HG03095 (cell line): ENCODE data around the gene SLCO2B1.

Experiments used
- ATAC-seq: cut with Tn5 transposase; IDR thresholded peaks from one replicate; pipeline ENCODE4 v1.9.1; 2021; ENCODE audit warnings: moderate library complexity; ENCODE audit not compliant: unreplicated experiment

SLCO2B1 gene

DNA sequence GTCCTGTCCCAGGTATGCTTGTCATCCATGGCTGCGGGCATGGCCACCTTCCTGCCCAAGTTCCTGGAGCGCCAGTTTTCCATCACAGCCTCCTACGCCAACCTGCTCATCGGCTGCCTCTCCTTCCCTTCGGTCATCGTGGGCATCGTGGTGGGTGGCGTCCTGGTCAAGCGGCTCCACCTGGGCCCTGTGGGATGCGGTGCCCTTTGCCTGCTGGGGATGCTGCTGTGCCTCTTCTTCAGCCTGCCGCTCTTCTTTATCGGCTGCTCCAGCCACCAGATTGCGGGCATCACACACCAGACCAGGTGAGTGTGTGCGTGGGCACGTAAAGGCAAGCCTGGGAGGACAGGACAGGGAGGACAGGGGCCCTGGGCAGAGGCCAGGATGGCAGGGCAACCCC lies 42.4 kb downstream of the SLCO2B1 start:
- ATAC-seq: no peak

DNA sequence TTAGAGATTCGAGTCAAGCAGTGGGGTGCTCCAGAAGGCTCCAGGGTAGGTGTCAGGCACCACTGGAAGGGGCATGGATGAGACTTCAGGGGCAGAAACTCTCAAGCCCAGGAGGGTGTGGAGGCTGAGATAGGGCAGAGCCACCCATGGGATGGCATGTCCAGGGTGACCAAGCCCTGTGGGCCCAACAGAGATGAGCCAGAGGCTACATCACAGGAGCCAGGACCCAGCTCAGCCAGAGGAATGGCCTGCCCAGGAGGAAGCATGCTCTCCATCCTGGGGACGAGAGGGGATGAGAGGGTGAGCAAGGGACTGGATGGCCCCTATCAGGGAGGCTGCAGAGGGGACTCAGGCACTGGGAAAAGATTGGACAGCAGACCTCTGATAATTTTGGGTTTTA lies 42.8 kb downstream of the SLCO2B1 start:
- ATAC-seq: no peak

DNA sequence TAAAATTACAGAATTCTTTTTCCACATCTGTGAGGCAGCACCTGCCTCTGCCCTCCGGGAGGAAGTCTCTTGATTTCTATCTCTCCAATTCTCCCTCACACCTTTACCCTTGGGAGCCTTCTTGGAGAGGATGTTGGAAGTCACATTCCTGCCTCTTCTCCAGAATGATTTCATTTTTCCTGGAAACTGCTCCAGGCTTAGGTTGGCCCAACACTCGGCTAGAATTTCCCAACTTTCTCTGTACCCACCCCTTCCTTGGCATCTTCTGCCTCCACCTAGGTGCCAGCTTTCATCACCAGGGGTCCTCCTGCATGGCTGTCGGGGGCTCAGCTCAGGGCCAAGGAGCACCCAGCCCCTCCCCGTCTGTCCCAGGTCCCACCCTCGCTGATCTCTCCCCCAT lies 43.2 kb downstream of the SLCO2B1 start:
- no peak for ATAC-seq

DNA sequence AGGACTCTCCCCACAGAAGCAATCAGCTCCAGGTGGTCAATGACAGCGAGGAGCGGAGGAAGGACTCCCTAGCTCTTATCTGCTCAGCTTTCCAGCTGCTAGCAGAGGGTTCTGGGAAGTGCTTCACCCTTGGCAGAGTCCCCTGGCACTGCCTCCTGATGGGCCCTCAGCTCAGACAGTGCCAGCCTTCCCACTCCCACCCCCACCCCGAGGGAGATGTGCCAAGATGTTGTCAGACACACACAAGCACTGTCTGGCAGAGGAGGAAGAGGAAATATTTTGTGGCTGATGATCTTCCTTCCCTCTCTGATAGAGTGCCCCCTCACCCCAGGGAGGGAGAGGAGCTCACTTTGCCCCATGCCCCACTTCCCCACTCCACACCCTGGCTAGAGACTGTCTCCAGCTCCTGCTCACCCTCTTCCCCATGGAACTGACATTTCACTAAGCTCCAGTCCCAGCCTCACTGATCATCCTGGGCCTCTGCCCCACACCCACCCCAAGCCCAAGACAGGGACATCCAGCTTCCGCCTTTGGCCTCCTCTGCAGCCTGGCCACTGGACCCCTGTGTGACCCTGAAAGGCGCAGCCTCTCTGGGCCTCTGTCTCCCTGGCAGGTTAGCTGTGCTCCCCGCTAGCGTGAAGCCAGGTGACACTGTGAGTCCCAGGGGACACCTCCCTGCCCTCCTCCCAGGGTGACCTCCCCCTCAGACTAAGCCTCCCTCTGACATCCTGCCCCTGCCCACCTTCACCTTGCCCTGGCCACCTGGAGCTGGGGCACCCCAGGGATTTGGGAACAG lies 44.5 kb downstream of the SLCO2B1 start:
- no peak for ATAC-seq

DNA sequence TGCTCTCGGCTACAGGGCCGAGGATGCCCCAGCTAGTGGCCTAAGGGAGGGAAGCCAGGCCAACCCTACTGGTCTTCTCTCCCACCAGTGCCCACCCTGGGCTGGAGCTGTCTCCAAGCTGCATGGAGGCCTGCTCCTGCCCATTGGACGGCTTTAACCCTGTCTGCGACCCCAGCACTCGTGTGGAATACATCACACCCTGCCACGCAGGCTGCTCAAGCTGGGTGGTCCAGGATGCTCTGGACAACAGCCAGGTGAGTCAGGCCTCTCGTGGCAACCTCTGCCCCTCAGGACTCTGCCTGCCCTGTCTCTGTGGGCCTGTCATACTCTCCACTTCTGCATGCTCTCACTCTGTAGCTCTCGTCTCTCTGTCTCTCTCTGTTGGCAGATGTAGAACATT lies 45.5 kb downstream of the SLCO2B1 start:
- no peak for ATAC-seq

DNA sequence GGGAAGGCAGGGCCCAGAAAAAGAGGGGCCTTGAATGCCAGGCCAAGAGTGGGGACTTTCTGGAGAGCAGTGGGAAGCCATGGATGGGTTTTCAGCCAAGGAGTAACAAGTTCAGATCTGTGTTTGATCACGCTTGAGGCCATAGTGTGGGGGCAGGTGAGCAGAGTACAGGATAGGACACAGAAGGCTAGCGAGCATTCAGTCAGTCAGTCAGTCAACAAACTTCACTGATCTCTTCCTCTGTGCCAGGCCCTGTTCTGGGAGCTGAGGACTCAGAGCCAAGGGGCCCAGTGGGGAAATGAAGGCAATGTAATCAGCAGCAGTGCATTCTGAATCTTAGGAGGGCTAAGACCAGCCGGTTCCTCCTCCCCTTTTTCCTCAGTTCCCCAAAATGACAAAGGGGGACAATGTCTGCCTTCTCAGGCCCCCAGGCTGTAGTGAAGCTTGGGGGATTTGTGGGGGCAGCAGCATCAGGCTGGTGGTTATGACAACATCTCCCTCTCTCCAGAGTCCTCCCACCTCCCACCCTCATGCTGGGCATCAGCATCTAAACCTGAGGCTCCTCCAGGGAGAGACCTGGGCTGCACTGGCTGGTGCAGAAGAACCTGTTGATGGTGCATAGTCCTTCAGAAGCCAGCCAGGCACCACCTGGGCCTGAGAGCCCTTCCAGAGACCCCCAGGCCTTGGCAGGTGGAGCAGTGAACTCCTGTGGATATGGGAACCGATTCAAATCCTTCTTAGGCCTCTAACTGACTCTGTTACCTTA lies 46.8 kb downstream of the SLCO2B1 start:
- ATAC-seq: no peak

DNA sequence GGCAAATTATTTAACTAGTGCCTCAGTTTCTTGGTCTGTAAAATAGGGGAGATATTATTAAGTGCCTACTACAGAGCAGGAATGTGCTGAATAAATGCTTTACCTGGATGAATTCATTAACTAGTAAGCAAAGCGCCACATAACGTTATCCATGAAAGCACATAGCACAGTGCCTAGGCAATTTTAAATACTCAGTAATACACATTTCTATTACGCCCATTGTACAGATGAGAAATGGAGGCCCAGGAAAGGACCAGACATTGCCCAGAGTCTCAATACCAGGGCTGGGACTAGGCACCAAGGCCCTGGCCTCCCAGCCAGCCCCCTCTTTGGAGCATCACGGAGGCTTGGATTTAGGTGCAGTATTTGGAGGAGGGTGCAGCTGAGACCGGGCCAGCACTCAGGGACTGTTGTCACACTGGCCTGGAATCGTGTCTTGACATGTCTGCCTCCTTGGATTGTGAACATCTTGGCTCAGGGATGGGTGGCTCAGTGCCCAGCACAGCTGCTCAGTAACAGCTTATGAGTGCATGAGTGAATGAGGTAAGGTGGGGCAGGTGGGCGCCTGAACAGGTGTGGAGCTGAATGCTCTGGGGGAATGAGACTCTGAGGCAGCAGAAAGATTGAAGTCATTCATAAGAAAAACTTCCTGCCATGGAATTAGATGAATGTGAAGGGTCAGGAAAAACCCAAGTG lies 47.5 kb downstream of the SLCO2B1 start:
- ATAC-seq: no peak

DNA sequence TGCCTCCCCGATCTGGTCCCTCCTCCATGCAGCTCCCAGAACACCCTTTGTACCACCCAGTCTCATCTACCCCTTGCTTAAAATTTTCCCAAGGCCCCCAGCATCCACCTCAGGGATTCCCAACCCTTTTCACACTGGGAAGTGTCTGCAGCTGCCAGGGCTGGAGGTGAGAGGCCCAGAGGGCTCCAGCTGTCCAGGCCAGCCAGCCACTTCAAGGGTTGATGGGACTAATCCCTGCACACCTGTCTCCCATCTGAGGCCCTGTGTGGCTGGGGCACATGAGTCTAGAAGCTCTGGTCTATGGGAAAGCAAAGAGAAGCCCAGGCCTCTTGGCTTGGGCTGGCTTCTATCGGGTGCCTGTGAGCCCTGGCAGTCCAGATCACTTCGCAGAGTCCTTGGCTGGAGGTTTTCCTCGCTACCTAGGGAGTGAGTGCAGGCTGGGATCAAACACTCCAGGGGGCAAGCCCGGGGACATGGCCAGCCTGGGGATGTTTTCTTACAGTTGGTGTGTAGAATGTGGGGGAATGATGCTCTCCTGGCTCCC lies 48.6 kb downstream of the SLCO2B1 start:
- ATAC-seq: no peak

DNA sequence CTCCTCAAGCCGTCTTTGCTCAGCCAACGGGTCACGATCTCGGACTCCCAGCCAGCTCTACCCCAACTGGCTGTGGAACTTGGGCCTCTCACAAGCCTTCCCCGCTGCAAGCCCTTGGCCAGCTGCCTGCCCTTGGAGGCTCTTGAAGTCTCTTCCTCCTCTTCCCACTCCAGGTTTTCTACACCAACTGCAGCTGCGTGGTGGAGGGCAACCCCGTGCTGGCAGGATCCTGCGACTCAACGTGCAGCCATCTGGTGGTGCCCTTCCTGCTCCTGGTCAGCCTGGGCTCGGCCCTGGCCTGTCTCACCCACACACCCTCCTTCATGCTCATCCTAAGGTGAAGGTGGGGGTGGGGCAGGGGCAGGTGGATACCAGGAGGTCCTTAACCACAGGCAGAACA lies 49.1 kb downstream of the SLCO2B1 start:
- ATAC-seq: no peak

DNA sequence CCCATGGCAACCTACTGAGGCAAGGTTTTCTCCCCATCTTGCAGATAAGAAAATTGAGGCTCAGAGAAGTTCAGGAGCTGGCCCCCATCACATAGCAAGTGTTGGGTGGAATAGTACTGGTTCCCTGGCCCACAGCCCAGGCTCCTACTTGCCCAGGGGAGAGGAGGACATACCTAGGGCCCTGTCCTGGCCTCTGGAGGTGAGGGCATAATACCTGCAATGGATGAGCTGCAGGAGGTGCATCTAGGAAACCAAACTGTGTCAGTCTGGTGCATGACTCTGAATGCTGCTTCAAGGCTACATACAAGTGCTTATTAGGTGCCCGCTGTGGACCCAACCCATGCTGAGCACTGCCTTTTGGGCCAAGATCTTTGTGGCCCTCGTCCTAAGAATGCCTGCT lies 49.6 kb downstream of the SLCO2B1 start:
- ATAC-seq: no peak

DNA sequence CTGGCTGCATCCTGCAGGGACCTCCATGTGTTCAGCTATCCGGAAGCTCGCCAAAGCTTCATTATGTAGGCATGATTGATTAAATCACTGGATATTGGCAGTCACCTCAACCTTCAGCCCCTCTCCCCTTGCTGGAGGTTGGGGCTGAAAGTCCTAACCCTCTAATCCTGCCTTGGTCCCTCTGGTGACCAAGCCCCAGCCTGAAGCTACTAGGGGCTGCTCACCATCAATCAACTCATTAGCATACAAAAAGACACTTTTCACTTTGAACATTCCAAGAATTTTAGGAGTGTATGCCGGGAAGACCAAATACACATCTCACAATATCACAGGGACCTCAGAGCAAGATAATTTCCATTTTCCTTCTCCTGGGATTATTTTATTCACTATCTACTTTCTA lies 50.9 kb downstream of the SLCO2B1 start:
- ATAC-seq: no peak

DNA sequence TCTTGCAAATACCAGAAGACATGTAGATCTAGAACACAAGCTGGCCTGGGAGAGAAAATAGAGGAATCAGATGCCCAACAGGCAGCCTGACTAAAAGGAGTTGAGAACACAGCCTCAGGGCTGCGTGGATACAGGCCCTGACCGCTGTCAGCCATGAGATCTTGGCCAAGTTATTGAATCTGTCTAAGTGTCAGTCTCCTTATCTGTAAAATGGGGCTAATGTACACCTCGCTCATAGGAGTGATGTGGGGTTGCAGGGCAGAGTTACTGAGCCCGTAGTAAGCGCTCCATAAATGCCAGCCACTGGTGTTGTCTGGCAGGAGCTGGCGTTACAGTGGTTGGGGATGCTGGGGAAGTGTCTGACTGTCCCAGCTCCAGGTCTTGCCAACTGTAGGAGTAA lies 51.3 kb downstream of the SLCO2B1 start:
- ATAC-seq: no peak

DNA sequence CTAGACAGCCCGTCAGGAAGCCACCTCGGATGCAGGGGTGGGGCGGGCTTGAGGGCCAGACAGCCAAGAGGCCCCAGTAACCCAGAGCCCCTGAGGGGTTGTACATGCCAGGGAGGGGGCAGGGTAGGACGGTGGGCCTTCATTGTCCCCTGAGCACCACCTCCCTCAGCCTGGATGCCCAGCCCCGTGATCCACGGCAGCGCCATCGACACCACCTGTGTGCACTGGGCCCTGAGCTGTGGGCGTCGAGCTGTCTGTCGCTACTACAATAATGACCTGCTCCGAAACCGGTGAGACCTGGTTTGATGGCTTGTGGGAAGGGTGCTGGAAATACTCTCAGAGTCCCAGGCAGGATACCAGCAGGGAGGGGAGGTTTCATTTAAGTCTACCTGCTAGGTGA lies 52.2 kb downstream of the SLCO2B1 start:
- ATAC-seq: no peak

DNA sequence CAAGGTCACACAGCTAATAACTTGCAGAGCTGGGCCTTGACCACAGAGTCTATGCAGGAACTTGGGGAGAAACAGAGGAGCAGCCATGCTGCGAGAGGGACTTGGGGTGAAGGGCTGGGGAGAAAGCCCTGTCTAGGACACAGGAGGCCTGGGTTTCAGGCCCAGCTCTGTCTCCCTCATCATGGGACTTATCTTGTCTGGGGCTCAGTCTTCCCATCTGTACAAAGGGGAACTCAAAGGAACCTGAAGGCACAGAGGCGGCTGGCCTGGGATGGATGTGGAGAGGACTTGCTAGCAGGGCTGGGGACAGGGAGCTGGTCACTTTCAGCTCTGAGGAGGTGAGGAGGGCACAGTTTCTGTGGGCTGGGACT lies 52.7 kb downstream of the SLCO2B1 start:
- ATAC-seq: no peak

DNA sequence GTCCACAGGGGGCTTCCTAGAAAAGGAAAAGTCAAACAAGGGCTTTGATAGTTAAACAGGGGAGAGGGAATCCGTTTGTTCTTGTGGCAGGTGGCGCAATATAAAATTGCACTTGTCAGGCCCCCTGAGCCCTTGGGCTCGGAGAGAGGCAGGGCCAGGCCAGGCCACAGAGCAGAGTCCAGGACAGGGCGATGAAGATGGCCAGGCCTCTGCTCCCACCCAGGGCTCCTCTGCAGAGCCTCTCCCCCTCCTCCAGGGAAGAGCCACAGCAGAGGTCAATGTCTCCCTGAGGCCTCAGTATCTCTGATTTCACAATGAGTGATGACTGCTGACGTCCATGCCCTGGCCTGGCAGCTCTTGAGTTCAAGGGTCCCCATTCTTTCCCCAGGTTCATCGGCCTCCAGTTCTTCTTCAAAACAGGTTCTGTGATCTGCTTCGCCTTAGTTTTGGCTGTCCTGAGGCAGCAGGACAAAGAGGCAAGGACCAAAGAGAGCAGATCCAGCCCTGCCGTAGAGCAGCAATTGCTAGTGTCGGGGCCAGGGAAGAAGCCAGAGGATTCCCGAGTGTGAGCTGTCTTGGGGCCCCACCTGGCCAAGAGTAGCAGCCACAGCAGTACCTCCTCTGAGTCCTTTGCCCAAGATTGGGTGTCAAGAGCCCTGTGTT lies 53.2 kb downstream of the SLCO2B1 start:
- ATAC-seq: no peak

DNA sequence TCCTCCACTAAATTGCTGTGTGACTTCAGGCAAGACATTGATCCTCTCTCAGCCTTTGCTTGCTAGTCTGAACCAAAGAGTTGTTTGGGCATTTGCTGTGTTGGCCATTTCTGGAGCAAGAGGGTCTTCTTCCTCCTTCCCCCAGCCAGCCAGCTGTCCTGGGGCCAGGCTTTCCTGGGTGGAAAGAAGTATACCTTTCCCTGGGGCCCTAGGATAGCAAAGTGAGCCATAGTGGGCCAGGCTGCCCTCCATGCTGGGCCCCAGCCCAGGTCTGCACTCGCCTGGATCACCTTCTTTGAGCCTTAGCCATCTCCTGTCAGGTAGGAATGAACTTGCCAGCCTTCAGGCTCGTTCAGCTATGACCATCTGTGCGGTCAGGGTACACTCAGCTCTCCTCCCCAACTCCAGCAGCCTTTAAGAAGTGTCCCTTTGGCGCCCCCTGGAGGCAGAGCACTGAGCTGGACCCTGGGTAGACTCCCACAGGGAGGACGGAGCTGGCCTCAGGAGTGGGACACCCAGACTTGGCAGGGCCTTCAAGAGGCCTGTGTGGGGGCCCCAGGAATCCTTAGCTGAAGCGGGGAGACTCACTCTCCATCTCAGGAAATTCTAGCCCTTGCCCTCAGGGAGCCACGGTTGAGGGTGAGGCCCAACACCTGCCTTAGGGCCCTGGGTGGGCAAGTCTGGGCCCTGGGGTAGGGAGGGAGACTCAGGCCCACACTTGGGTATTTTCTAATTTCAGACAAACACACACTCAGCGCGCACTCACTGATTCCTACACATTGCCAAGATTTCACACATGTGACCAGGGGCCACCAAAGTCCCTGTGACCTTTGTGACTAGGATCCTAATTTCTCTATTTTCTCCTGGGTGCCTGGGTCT lies 54.0 kb downstream of the SLCO2B1 start:
- ATAC-seq: no peak

DNA sequence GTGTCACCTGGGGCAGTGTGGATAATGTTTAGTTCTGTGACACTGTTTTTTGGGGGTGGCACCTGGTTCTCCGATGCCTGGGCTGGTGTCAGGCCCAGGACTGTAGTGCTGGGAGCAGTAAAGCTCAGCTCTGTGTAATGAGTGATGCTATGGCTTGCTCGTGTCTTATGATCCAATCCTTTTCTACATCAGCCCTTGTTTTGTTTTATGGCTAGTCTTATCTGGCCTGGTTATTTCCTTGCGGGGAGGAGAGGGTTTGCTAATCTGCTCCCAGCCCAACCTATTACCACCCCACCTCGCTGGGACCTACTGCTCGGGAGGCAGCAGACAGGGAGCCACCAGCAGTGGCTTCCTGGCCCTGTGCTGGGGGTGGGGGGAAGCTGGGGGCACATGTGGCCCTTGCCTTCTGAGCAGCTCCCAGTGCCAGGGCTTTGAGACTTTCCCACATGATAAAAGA lies 54.7 kb downstream of the SLCO2B1 start:
- no peak for ATAC-seq

DNA sequence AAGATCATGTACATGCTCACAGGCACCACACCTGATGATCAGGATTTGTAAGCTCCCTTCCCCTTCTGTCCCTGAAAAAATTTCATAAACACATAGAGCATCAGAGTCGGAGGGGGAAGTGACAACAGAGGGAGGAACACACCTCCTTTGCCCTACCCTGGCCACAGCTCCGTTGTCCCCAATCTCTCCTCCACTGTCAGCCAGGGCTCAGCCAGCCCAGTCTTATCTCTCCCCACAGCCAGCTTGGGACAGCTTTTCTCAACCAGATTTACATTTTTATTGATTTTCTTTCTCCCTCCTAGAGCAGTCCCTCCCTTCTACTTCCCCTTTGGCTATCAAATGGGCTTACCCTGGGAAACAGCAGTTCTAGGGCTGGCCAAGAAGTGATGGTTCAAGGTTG lies 57.5 kb downstream of the SLCO2B1 start:
- ATAC-seq: no peak

DNA sequence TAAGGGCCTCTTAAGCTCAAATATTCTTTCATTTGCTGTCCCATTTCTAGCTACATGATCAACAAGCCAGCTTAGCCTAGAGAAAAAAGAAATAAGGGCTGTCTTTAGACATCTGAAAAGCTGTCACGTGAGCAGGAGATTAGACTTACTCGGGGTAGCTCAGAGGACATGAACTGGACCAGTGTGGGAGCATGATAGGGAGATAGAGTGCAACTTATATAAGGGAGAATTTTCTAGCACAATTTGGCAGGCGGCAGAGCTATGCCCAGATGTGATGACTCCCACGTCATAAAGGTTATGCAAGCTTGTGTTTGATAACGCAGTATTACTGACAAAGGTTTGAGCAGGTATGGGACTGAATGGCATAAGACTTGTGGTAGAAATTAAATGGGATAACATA lies 61.5 kb downstream of the SLCO2B1 start:
- no peak for ATAC-seq

DNA sequence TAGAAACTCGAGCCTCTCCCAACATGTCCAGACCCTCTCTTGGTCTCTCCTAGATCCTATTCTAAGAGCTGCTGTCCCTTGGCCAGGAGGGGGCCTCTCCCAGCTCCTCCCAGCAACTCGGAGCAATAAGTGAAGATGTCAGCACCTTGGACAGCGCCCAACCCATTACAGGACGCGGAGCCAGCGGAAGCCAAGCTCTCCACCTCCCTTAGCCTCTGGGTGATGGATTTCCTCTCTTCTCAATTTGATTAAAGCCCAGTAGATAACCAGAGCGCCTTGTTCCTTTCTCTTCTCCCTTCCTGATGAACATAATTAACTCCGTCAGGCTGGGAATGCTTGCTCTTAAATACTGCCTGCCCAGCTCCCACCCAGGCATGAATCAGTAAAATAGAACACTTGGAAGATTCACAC lies 63.5 kb downstream of the SLCO2B1 start:
- no peak for ATAC-seq
